ENCODE results near the gene SLC23A2.
"Not testable (repeated sequence)": the region's sequence is repeated elsewhere in the genome, so short reads cannot be mapped to it uniquely, and the experiment has no call there.

SLC23A2 gene

GRCh38 chr20:5001174-5002076 is at the start of gene SLC23A2:
SLC23A2 (minus strand) TSS chr20:5001510; CDS start chr20:4932562, 68,948 bp downstream.
- peak; percentile 79 for DNase-seq (ENCODE audit: low spot score)

- no peak for DNase-seq (ENCODE audit: low spot score)
Measured at GRCh38 chr20:5046656-5047339, 45.5 kb upstream of the SLC23A2 start.

GRCh38 chr20:5045906-5046305 is 44.6 kb upstream of the SLC23A2 start:
- DNase-seq (ENCODE audit: low spot score) = no peak

- no peak for DNase-seq (ENCODE audit: low spot score)
Measured at GRCh38 chr20:5044075-5044620, 42.8 kb upstream of the SLC23A2 start.

- no peak for DNase-seq (ENCODE audit: low spot score)
Measured at GRCh38 chr20:5041433-5041832, 40.1 kb upstream of the SLC23A2 start.

- no peak for DNase-seq (ENCODE audit: low spot score)
Measured at GRCh38 chr20:5040345-5040744, 39.0 kb upstream of the SLC23A2 start.

GRCh38 chr20:5039889-5040288 is 38.6 kb upstream of the SLC23A2 start:
- no peak for DNase-seq (ENCODE audit: low spot score)

GRCh38 chr20:5039255-5039657 is 37.9 kb upstream of the SLC23A2 start:
- no peak for DNase-seq (ENCODE audit: low spot score)

- no peak for DNase-seq (ENCODE audit: low spot score)
Measured at GRCh38 chr20:5036828-5037227, 35.5 kb upstream of the SLC23A2 start.

GRCh38 chr20:5035518-5035917 is 34.2 kb upstream of the SLC23A2 start:
- DNase-seq (ENCODE audit: low spot score) = not testable (repeated sequence)

- DNase-seq (ENCODE audit: low spot score) = no peak
Measured at GRCh38 chr20:5033566-5033965, 32.3 kb upstream of the SLC23A2 start.

GRCh38 chr20:5031701-5032100 is 30.4 kb upstream of the SLC23A2 start:
- not testable (repeated sequence) for DNase-seq (ENCODE audit: low spot score)

GRCh38 chr20:5031206-5031557 is 29.9 kb upstream of the SLC23A2 start:
- no peak for DNase-seq (ENCODE audit: low spot score)

GRCh38 chr20:5030348-5031205 is 29.3 kb upstream of the SLC23A2 start:
- DNase-seq (ENCODE audit: low spot score) = no peak

GRCh38 chr20:5028258-5029059 is 27.1 kb upstream of the SLC23A2 start:
- not testable (repeated sequence) for DNase-seq (ENCODE audit: low spot score)

- no peak for DNase-seq (ENCODE audit: low spot score)
Measured at GRCh38 chr20:5024982-5025381, 23.7 kb upstream of the SLC23A2 start.

- no peak for DNase-seq (ENCODE audit: low spot score)
Measured at GRCh38 chr20:5024103-5024502, 22.8 kb upstream of the SLC23A2 start.

GRCh38 chr20:5023171-5023570 is 21.9 kb upstream of the SLC23A2 start:
- not testable (repeated sequence) for DNase-seq (ENCODE audit: low spot score)

- no peak for DNase-seq (ENCODE audit: low spot score)
Measured at GRCh38 chr20:5020760-5021159, 19.4 kb upstream of the SLC23A2 start.

- DNase-seq (ENCODE audit: low spot score) = no peak
Measured at GRCh38 chr20:5013682-5014447, 12.6 kb upstream of the SLC23A2 start.

Data from HuH-7.5 (cell line).